HepG2 (cell line): Measurements from ENCODE around the gene PRKN.

ENCODE experiments used
- POLR2A ChIP-seq, 2 experiments: IDR thresholded peaks; 2 replicates each; pipeline ENCODE4 v1.6.1; 2011; ENCODE audit warnings: low read depth in 2 of 2, low read length in 2 of 2, mild to moderate bottlenecking in 1 of 2, moderate library complexity in 1 of 2; ENCODE audit not compliant: insufficient read depth in 1 of 2
- SP1 ChIP-seq, 2 experiments: fragments of 450-650 bp in 1 of 2; sonication (generic) in 1 of 2; formaldehyde crosslinking in 1 of 2; IDR thresholded peaks; 2 replicates each; pipeline versions ENCODE4 v1.4.0 to v1.6.1; 2016 to 2020; ENCODE audit warnings: missing genetic modification reagents in 1 of 2
- ZNF331 ChIP-seq: sonication (generic); formaldehyde crosslinking; IDR thresholded peaks from 2 replicates; pipeline ENCODE4 v1.4.0; 2020; ENCODE audit warnings: missing genetic modification reagents
- ZNF512 ChIP-seq: sonication (generic); formaldehyde crosslinking; IDR thresholded peaks from 2 replicates; pipeline ENCODE4 v1.4.0; 2020; ENCODE audit warnings: mild to moderate bottlenecking, missing genetic modification reagents
- TF ChIP-seq, protein P1 (sequence below): sonication (generic); formaldehyde crosslinking; IDR thresholded peaks from 2 replicates; pipeline ENCODE4 v1.5.0; 2020; ENCODE audit warnings: mild to moderate bottlenecking, missing genetic modification reagents, moderate library complexity

DNA sequence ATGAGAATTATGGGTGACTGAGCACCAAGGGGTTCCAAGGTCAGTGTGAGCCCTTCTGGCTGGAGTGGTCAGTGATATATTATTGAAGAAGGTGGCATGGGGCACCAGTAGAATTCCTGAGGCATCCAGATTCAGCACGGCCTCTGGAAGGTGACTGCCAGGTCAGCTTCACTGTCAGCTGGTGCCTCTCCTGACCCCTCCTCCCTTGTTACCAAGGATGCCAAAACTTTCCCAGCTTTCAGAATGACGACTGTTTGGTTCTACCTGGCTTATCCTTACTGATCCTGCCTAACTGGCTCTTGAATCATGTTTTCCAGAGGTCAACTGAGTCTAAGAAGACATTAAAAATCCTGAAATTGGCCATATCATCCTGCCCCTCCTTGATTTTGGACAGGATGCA, 1264.5 kb downstream of the PRKN start:
- TF ChIP-seq SP1 (IDR thresholded peaks at IDR 0.05) (no peak), SP1 (CRISPR knock-in tag; IDR thresholded peaks at IDR 0.05) (no peak), ZNF512 (CRISPR knock-in tag) (no peak), ZNF331 (CRISPR knock-in tag) (no peak), POLR2A (IDR thresholded peaks at IDR 0.05; ENCODE audit: insufficient read depth in 1 of 2, low read depth in 2 of 2, low read length in 2 of 2) (no peak)
- TF ChIP-seq, protein P1, sequence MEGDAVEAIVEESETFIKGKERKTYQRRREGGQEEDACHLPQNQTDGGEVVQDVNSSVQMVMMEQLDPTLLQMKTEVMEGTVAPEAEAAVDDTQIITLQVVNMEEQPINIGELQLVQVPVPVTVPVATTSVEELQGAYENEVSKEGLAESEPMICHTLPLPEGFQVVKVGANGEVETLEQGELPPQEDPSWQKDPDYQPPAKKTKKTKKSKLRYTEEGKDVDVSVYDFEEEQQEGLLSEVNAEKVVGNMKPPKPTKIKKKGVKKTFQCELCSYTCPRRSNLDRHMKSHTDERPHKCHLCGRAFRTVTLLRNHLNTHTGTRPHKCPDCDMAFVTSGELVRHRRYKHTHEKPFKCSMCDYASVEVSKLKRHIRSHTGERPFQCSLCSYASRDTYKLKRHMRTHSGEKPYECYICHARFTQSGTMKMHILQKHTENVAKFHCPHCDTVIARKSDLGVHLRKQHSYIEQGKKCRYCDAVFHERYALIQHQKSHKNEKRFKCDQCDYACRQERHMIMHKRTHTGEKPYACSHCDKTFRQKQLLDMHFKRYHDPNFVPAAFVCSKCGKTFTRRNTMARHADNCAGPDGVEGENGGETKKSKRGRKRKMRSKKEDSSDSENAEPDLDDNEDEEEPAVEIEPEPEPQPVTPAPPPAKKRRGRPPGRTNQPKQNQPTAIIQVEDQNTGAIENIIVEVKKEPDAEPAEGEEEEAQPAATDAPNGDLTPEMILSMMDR = no peak
